Colonic mucosa (tissue), 4 donors: Measurements from ENCODE around the gene TMEM54. TPM values are rescaled to one million over a fixed set of nuclear protein-coding genes. Genes with fewer than 3 reads are reported as not detected.

Experiments used
- DNase-seq: peaks from one replicate; pipeline ENCODE4 v3.0.0-alpha.2; 2020
- H3K27ac ChIP-seq: fragments of 200-600 bp; one replicate; pipeline ENCODE4 v1.8.0; 2021
- H3K27me3 ChIP-seq: fragments of 200-600 bp; one replicate; pipeline ENCODE4 v1.8.0; 2021
- H3K36me3 ChIP-seq: fragments of 200-600 bp; one replicate; pipeline ENCODE4 v1.8.0; 2021
- H3K4me1 ChIP-seq: fragments of 200-600 bp; one replicate; pipeline ENCODE4 v1.8.0; 2021; ENCODE audit warnings: mild to moderate bottlenecking
- H3K4me3 ChIP-seq: fragments of 200-600 bp; one replicate; pipeline ENCODE4 v1.8.0; 2021
- H3K9ac ChIP-seq, 2 donors: one replicate each; pipeline ENCODE4 v1.7.0; 2013; ENCODE audit warnings: control low read depth in 2 of 2, low read depth in 2 of 2, low read length in 2 of 2
- H3K9me3 ChIP-seq: fragments of 200-600 bp; one replicate; pipeline ENCODE4 v1.8.0; 2021
- CTCF ChIP-seq: fragments of 200-600 bp; IDR thresholded peaks from one replicate; pipeline ENCODE4 v1.8.0; 2022; ENCODE audit warnings: antibody characterized with exemption, mild to moderate bottlenecking
- intact Hi-C: fragments of 100-400 bp; cut with DNase I; formaldehyde crosslinking; loops from one replicate; pipeline ENCODE4 v1.14.1; 2022
- total RNA-seq, 2 donors: library from RNA; stranded (reverse); fragmentation: NEBNext Ultra II Directional in 1 of 2; extraction: Animal tissue kit (Norgen Biotek cat#: 25700) in 1 of 2; gene quantifications; one replicate each; pipeline ENCODE4 v1.2.1, GENCODE V29; 2021
- donor health status: healthy.
- donor health status: DM: no; HTN: no; CAD: no.
- donor health status: DM: no; HTN: no; CAD: no.

The TMEM54 gene
- total RNA-seq, 2 donors from 2014 or later: 715 to 878 TPM

GRCh38 chr1:32919811-32920733 lies 18.9 kb upstream of the TMEM54 start:
- DNase-seq: no peak
- Histone ChIP-seq H3K9ac (no peak overlapping the region), H3K4me3 (no peak overlapping the region), H3K9me3 (no peaks in the 10 kb centered on the region), H3K4me1 (no peaks in the 10 kb centered on the region), H3K27ac (no peak overlapping the region), H3K27me3 (no peaks in the 10 kb centered on the region), H3K36me3 (no peaks in the 10 kb centered on the region)
- intact Hi-C loops: no loop called here
- no peak for TF ChIP-seq CTCF

- no peak for TF ChIP-seq CTCF
- Histone ChIP-seq H3K27ac (no peak overlapping the region), H3K4me1 (no peaks in the 10 kb centered on the region), H3K27me3 (no peaks in the 10 kb centered on the region), H3K4me3 (no peak overlapping the region), H3K36me3 (no peaks in the 10 kb centered on the region), H3K9me3 (no peaks in the 10 kb centered on the region), H3K9ac (no peak overlapping the region)
- no peak for DNase-seq
- intact Hi-C loops: no loop called here
Observed at GRCh38 chr1:32918179-32918578, 17.0 kb upstream of the TMEM54 start.

- intact Hi-C loops: no loop called here
- no peak for TF ChIP-seq CTCF
- DNase-seq: no peak
- no peak overlapping the region for H3K27ac ChIP-seq
- no peaks in the 10 kb centered on the region for H3K4me1 ChIP-seq
- peak overlapping the region in 1 of 2 donors; percentile 4 for H3K9ac ChIP-seq
- H3K9me3 ChIP-seq: no peaks in the 10 kb centered on the region
- H3K27me3 ChIP-seq: no peaks in the 10 kb centered on the region
- H3K4me3 ChIP-seq: no peak overlapping the region
- H3K36me3 ChIP-seq: no peaks in the 10 kb centered on the region
Observed at GRCh38 chr1:32917521-32917920, 16.3 kb upstream of the TMEM54 start.

- DNase-seq: no peak
- TF ChIP-seq CTCF: no peak
- H3K27ac ChIP-seq: no peak overlapping the region
- H3K9ac ChIP-seq: no peak overlapping the region
- H3K4me1 ChIP-seq: no peaks in the 10 kb centered on the region
- H3K27me3 ChIP-seq: no peaks in the 10 kb centered on the region
- H3K4me3 ChIP-seq: no peak overlapping the region
- intact Hi-C loops: no loop called here
- H3K36me3 ChIP-seq: no peaks in the 10 kb centered on the region
- H3K9me3 ChIP-seq: no peaks in the 10 kb centered on the region
Observed at GRCh38 chr1:32915766-32916706, 14.8 kb upstream of the TMEM54 start.

- H3K27me3 ChIP-seq: no peaks in the 10 kb centered on the region
- TF ChIP-seq CTCF: no peak
- intact Hi-C loops: no loop called here
- no peak overlapping the region for H3K9ac ChIP-seq
- H3K4me3 ChIP-seq: no peak overlapping the region
- no peaks in the 10 kb centered on the region for H3K9me3 ChIP-seq
- no peaks in the 10 kb centered on the region for H3K36me3 ChIP-seq
- no peak for DNase-seq
- H3K4me1 ChIP-seq: no peaks in the 10 kb centered on the region
- no peak overlapping the region for H3K27ac ChIP-seq
Observed at GRCh38 chr1:32910319-32910718, 9.1 kb upstream of the TMEM54 start.
